Measurements from ENCODE around the gene CYP4F22. TPM values are rescaled to one million over a fixed set of nuclear protein-coding genes. Genes with fewer than 3 reads are reported as not detected.

CYP4F22 gene
- total RNA-seq, 1 experiment from 2014 or later = not detected

DNA sequence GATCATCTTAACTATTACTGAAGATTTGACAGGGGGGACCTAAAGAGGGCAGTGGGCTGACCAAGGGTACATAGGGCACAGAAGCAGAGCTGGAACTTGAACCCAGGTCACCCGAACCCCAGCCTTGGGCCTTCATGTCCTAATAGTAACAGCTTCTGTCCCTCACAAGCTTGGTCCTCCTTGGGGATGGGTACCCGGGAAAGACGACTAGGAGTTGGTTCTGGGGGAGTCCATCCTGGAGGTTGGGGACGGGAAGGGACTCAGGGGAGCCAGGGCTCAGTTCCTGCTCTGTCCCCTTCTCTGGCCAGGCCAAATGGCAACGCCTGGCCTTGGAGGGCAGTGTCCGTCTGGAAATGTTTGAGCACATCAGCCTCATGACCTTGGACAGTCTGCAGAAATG is 67.1 kb downstream of the CYP4F22 start:
- no peak overlapping the region for H2BK120ac ChIP-seq (ENCODE audit: low read depth, low read length, poor library complexity, severe bottlenecking)
- no peaks in the 10 kb centered on the region for H3K79me2 ChIP-seq (ENCODE audit: insufficient read depth, low read length)
- H3K14ac ChIP-seq (ENCODE audit: insufficient read depth, low read length) = no peak overlapping the region
- no CpG with 5 or more reads among the region's 6 CpGs for WGBS (ENCODE audit: extremely low coverage, insufficient read length, low lambda C conversion rate)
- H3K27ac ChIP-seq (ENCODE audit: insufficient read length, low read depth, low read length) = no peak overlapping the region
- Mint-ChIP-seq H3K4me3 (no peak overlapping the region), H3K36me3 (ENCODE audit: insufficient read depth in 1 of 3, low read depth in 3 of 3) (peaks cover 2 to 36% (median 3%) of the 10 kb centered on the region in 3 experiments; a peak in 3 of 7 replicates), H3K27me3 (ENCODE audit: low read depth) (no peaks in the 10 kb centered on the region; the same call in none of the 2 replicates), H3K27ac (no peak overlapping the region), H3K9me3 (peaks cover 68 to 89% of the 10 kb centered on the region in 2 experiments), H3K4me1 (no peaks in the 10 kb centered on the region)
- H3K23ac ChIP-seq (ENCODE audit: insufficient read length, low read depth, low read length) = no peak overlapping the region
- no peak overlapping the region for H2BK12ac ChIP-seq (ENCODE audit: insufficient read length, low read depth, low read length)
- no peaks in the 10 kb centered on the region for H3K4me1 ChIP-seq (ENCODE audit: insufficient read depth, low read length)
- DNase-seq = no peak
- H2BK15ac ChIP-seq (ENCODE audit: low read depth, low read length) = no peak overlapping the region
- H4K20me1 ChIP-seq (ENCODE audit: control insufficient read depth, insufficient read depth, insufficient read length) = no peaks in the 10 kb centered on the region
- H3K9ac ChIP-seq (ENCODE audit: extremely low read depth, insufficient read length, low read length) = no peak overlapping the region
- H2BK20ac ChIP-seq (ENCODE audit: low read depth, low read length, poor library complexity, severe bottlenecking) = no peak overlapping the region
- no peaks in the 10 kb centered on the region for H3K79me1 ChIP-seq (ENCODE audit: insufficient read depth, low read depth, low read length, poor library complexity, severe bottlenecking)
- peaks cover 56% of the 10 kb centered on the region for H3K9me3 ChIP-seq (ENCODE audit: control insufficient read depth, low read depth, low read length)
- H2AFZ ChIP-seq (ENCODE audit: low read length) = no peak overlapping the region
- no peak overlapping the region for H3T11ph ChIP-seq (ENCODE audit: low read length)
- no peak overlapping the region for H4K91ac ChIP-seq (ENCODE audit: insufficient read length, low read depth, low read length)
- H3K56ac ChIP-seq (ENCODE audit: insufficient read length, low read depth, low read length) = no peak overlapping the region
- H3K18ac ChIP-seq (ENCODE audit: insufficient read length, low read depth, low read length) = no peak overlapping the region
- H3K27me3 ChIP-seq (ENCODE audit: insufficient read depth, low read length) = no peaks in the 10 kb centered on the region
- TF ChIP-seq, protein P1, sequence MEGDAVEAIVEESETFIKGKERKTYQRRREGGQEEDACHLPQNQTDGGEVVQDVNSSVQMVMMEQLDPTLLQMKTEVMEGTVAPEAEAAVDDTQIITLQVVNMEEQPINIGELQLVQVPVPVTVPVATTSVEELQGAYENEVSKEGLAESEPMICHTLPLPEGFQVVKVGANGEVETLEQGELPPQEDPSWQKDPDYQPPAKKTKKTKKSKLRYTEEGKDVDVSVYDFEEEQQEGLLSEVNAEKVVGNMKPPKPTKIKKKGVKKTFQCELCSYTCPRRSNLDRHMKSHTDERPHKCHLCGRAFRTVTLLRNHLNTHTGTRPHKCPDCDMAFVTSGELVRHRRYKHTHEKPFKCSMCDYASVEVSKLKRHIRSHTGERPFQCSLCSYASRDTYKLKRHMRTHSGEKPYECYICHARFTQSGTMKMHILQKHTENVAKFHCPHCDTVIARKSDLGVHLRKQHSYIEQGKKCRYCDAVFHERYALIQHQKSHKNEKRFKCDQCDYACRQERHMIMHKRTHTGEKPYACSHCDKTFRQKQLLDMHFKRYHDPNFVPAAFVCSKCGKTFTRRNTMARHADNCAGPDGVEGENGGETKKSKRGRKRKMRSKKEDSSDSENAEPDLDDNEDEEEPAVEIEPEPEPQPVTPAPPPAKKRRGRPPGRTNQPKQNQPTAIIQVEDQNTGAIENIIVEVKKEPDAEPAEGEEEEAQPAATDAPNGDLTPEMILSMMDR (conservative IDR thresholded peaks at IDR 0.05) = no peak
- no peak overlapping the region for H3K4me2 ChIP-seq (ENCODE audit: insufficient read depth, insufficient read length, low read length)
- no peak overlapping the region for H2AK5ac ChIP-seq (ENCODE audit: insufficient read length, low read length)
- no peaks in the 10 kb centered on the region for H3K23me2 ChIP-seq (ENCODE audit: insufficient read length, low read depth, low read length, poor library complexity, severe bottlenecking)
- H4K5ac ChIP-seq (ENCODE audit: insufficient read length, low read depth, low read length) = no peak overlapping the region
- H3K4ac ChIP-seq (ENCODE audit: low read depth, low read length) = no peak overlapping the region
- H2BK5ac ChIP-seq (ENCODE audit: insufficient read length, low read length) = no peak overlapping the region
- no peak overlapping the region for H4K8ac ChIP-seq (replicated peaks; ENCODE audit: insufficient read length, low read depth, low read length)
